Measurements from ENCODE around the gene BRF1. TPM values are rescaled to one million over a fixed set of nuclear protein-coding genes. Genes with fewer than 3 reads are reported as not detected.
A peak's percentile ranks its signal among the peaks of the same experiment; 100 is the strongest.

Gene BRF1
- total RNA-seq, 1 experiment from 2014 or later: 41.8 TPM

GRCh38 chr14:105195522-105196264 lies 105.1 kb downstream of the BRF1 start:
- POLR2A ChIA-PET (ENCODE audit: low non-redundant PET): no interaction called here
- peaks cover 39% of the 10 kb centered on the region for H3K4me1 ChIP-seq (ENCODE audit: insufficient read depth, low read length, poor library complexity, severe bottlenecking)
- H3K9me3 ChIP-seq (ENCODE audit: low read depth, low read length, poor library complexity, severe bottlenecking): no peaks in the 10 kb centered on the region
- DNase-seq (ENCODE audit: low spot score): peak; percentile 71
- intact Hi-C loops (cut with micrococcal nuclease; ENCODE audit: unreplicated experiment): loop anchor here (5.0 kb wide), 1 partner anchor 103 kb away; no protein-coding TSS in a partner anchor
- BruUV-seq (replicated peaks): no TSS peak
- CTCF ChIA-PET: interaction anchor here (0.6 kb wide), 1 partner anchor 119 kb away, joined by 3 read pairs; the partner anchor contains the start of gene PACS2
- H3K27me3 ChIP-seq (replicated peaks; ENCODE audit: insufficient read depth, low read depth, low read length, poor library complexity): no peaks in the 10 kb centered on the region
- TF ChIP-seq CTCF (conservative IDR thresholded peaks at IDR 0.05; ENCODE audit: low read depth, low read length) (no peak), EZH2 (IDR thresholded peaks at IDR 0.05; ENCODE audit: borderline replicate concordance, low read depth, low read length, poor library complexity, severe bottlenecking) (no peak)
- H3K27ac ChIP-seq (ENCODE audit: low read depth, low read length, poor library complexity, severe bottlenecking): no peak overlapping the region
- H3K4me3 ChIP-seq (ENCODE audit: low read depth, low read length, poor library complexity, severe bottlenecking): no peak overlapping the region
- no peaks in the 10 kb centered on the region for H3K36me3 ChIP-seq (ENCODE audit: insufficient read depth, low read length, poor library complexity, severe bottlenecking)

- H3K36me3 ChIP-seq (ENCODE audit: insufficient read depth, low read length, poor library complexity, severe bottlenecking): no peaks in the 10 kb centered on the region
- H3K9me3 ChIP-seq (ENCODE audit: low read depth, low read length, poor library complexity, severe bottlenecking): no peaks in the 10 kb centered on the region
- POLR2A ChIA-PET (ENCODE audit: low non-redundant PET): no interaction called here
- no peaks in the 10 kb centered on the region for H3K27me3 ChIP-seq (replicated peaks; ENCODE audit: insufficient read depth, low read depth, low read length, poor library complexity)
- DNase-seq (ENCODE audit: low spot score): no peak
- CTCF ChIA-PET: interaction anchor here (0.6 kb wide), 1 partner anchor 119 kb away, joined by 3 read pairs; the partner anchor contains the start of gene PACS2
- intact Hi-C loops (cut with micrococcal nuclease; ENCODE audit: unreplicated experiment): loop anchor here (5.0 kb wide), 1 partner anchor 103 kb away; no protein-coding TSS in a partner anchor
- no peak for TF ChIP-seq EZH2 (IDR thresholded peaks at IDR 0.05; ENCODE audit: borderline replicate concordance, low read depth, low read length, poor library complexity, severe bottlenecking)
- no peak for TF ChIP-seq CTCF (conservative IDR thresholded peaks at IDR 0.05; ENCODE audit: low read depth, low read length)
- BruUV-seq (replicated peaks): no TSS peak
- H3K27ac ChIP-seq (ENCODE audit: low read depth, low read length, poor library complexity, severe bottlenecking): no peak overlapping the region
- no peak overlapping the region for H3K4me3 ChIP-seq (ENCODE audit: low read depth, low read length, poor library complexity, severe bottlenecking)
- peaks cover 39% of the 10 kb centered on the region for H3K4me1 ChIP-seq (ENCODE audit: insufficient read depth, low read length, poor library complexity, severe bottlenecking)
Observed at GRCh38 chr14:105195051-105195450, 105.8 kb downstream of the BRF1 start.

GRCh38 chr14:105193916-105194782 lies 106.7 kb downstream of the BRF1 start:
- H3K36me3 ChIP-seq (ENCODE audit: insufficient read depth, low read length, poor library complexity, severe bottlenecking): no peaks in the 10 kb centered on the region
- intact Hi-C loops (cut with micrococcal nuclease; ENCODE audit: unreplicated experiment): no loop called here
- peak; percentile 74 for DNase-seq (ENCODE audit: low spot score)
- ChIA-PET POLR2A (ENCODE audit: low non-redundant PET) (interaction anchor here (0.5 kb wide), 1 partner anchor 194 kb away, joined by 5 read pairs; no protein-coding TSS in a partner anchor), CTCF (interaction anchor here (1.0 kb wide), 1 partner anchor 104 kb away, joined by 3 read pairs; no protein-coding TSS in a partner anchor)
- no peaks in the 10 kb centered on the region for H3K27me3 ChIP-seq (replicated peaks; ENCODE audit: insufficient read depth, low read depth, low read length, poor library complexity)
- no TSS peak for BruUV-seq (replicated peaks)
- peak overlapping the region; percentile 22 for H3K27ac ChIP-seq (ENCODE audit: low read depth, low read length, poor library complexity, severe bottlenecking)
- no peaks in the 10 kb centered on the region for H3K9me3 ChIP-seq (ENCODE audit: low read depth, low read length, poor library complexity, severe bottlenecking)
- H3K4me1 ChIP-seq (ENCODE audit: insufficient read depth, low read length, poor library complexity, severe bottlenecking): peaks cover 39% of the 10 kb centered on the region
- TF ChIP-seq CTCF (conservative IDR thresholded peaks at IDR 0.05; ENCODE audit: low read depth, low read length) (no peak), EZH2 (IDR thresholded peaks at IDR 0.05; ENCODE audit: borderline replicate concordance, low read depth, low read length, poor library complexity, severe bottlenecking) (no peak)
- H3K4me3 ChIP-seq (ENCODE audit: low read depth, low read length, poor library complexity, severe bottlenecking): no peak overlapping the region

All from A673 (cell line).